ENCODE results near the gene NAALADL2. TPM values are rescaled to one million over a fixed set of nuclear protein-coding genes. Genes with fewer than 3 reads are reported as not detected.

Gene NAALADL2
- total RNA-seq, 1 experiment from 2014 or later: 2.7 TPM

- intact Hi-C loops (cut with micrococcal nuclease; ENCODE audit: unreplicated experiment): no loop called here
- DNase-seq (ENCODE audit: low read depth, low spot score) (no peak), ATAC-seq (no peak)
- Histone ChIP-seq H3K4me1 (ENCODE audit: control insufficient read depth, insufficient read depth, low read length) (peaks cover 3% of the 10 kb centered on the region; the same call in 1 of the 2 replicates), H3K9me3 (ENCODE audit: control insufficient read depth, insufficient read depth, low read depth, low read length) (no peaks in the 10 kb centered on the region), H3K4me3 (ENCODE audit: low read depth in 2 of 2, low read length in 2 of 2) (no peak overlapping the region), H3K36me3 (ENCODE audit: control insufficient read depth, insufficient read depth, low read length) (no peaks in the 10 kb centered on the region), H3K27me3 (ENCODE audit: control insufficient read depth, insufficient read depth, low read length) (no peaks in the 10 kb centered on the region), H3K27ac (ENCODE audit: low read length) (peak overlapping the region; percentile 80; the same call in 1 of the 2 replicates)
- POLR2A ChIA-PET: no interaction called here
- TF ChIP-seq POLR2AphosphoS5 (IDR thresholded peaks at IDR 0.05; ENCODE audit: low read depth, low read length): no peak
- CTCF ChIA-PET: no interaction called here
- in situ Hi-C loops (cut with HindIII; ENCODE audit: low pct_unique_long_range_greater_than_20kb, low sequenced_read_pairs): no loop called here
- BruUV-seq (replicated peaks): no TSS peak
These were observed 413.3 kb downstream of the NAALADL2 start for GRCh38 chr3:175272392-175272791.

- no TSS peak for BruUV-seq (replicated peaks)
- Histone ChIP-seq H3K27me3 (ENCODE audit: control insufficient read depth, insufficient read depth, low read length) (no peaks in the 10 kb centered on the region), H3K4me3 (ENCODE audit: low read depth in 2 of 2, low read length in 2 of 2) (no peak overlapping the region), H3K9me3 (ENCODE audit: control insufficient read depth, insufficient read depth, low read depth, low read length) (no peaks in the 10 kb centered on the region), H3K27ac (ENCODE audit: low read length) (no peak overlapping the region; the same call in 1 of the 2 replicates), H3K36me3 (ENCODE audit: control insufficient read depth, insufficient read depth, low read length) (no peaks in the 10 kb centered on the region), H3K4me1 (ENCODE audit: control insufficient read depth, insufficient read depth, low read length) (peaks cover 3% of the 10 kb centered on the region; the same call in 1 of the 2 replicates)
- DNase-seq (ENCODE audit: low read depth, low spot score): no peak
- ChIA-PET POLR2A (no interaction called here), CTCF (no interaction called here)
- TF ChIP-seq TCF7L2 (IDR thresholded peaks at IDR 0.05; ENCODE audit: low read depth, low read length) (no peak), CTCF (IDR thresholded peaks at IDR 0.05) (no peak), REST (IDR thresholded peaks at IDR 0.05; ENCODE audit: insufficient read depth in 1 of 2, low read depth in 2 of 2, low read length in 1 of 2) (no peak), SIN3A (IDR thresholded peaks at IDR 0.05; ENCODE audit: borderline replicate concordance, insufficient read depth, low read depth, low read length) (no peak), POLR2AphosphoS5 (IDR thresholded peaks at IDR 0.05; ENCODE audit: low read depth, low read length) (no peak)
- intact Hi-C loops (cut with micrococcal nuclease; ENCODE audit: unreplicated experiment): no loop called here
- ATAC-seq: no peak
- in situ Hi-C loops (cut with HindIII; ENCODE audit: low pct_unique_long_range_greater_than_20kb, low sequenced_read_pairs): no loop called here
These were observed 414.4 kb downstream of the NAALADL2 start for GRCh38 chr3:175273573-175273972.

- intact Hi-C loops (cut with micrococcal nuclease; ENCODE audit: unreplicated experiment): no loop called here
These were observed 414.9 kb downstream of the NAALADL2 start for GRCh38 chr3:175274056-175274455.

More at GRCh38 chr3:175274056-175274455, 414.9 kb downstream of the NAALADL2 start:
- DNase-seq (ENCODE audit: low read depth, low spot score) (no peak), ATAC-seq (no peak)
- Histone ChIP-seq H3K9me3 (ENCODE audit: control insufficient read depth, insufficient read depth, low read depth, low read length) (no peaks in the 10 kb centered on the region), H3K4me1 (ENCODE audit: control insufficient read depth, insufficient read depth, low read length) (peaks cover 3% of the 10 kb centered on the region; the same call in 1 of the 2 replicates), H3K27ac (ENCODE audit: low read length) (peak overlapping the region; percentile 48; the same call in 1 of the 2 replicates), H3K36me3 (ENCODE audit: control insufficient read depth, insufficient read depth, low read length) (no peaks in the 10 kb centered on the region), H3K4me3 (ENCODE audit: low read depth in 2 of 2, low read length in 2 of 2) (no peak overlapping the region), H3K27me3 (ENCODE audit: control insufficient read depth, insufficient read depth, low read length) (no peaks in the 10 kb centered on the region)
- TF ChIP-seq TCF7L2 (IDR thresholded peaks at IDR 0.05; ENCODE audit: low read depth, low read length) (no peak), SIN3A (IDR thresholded peaks at IDR 0.05; ENCODE audit: borderline replicate concordance, insufficient read depth, low read depth, low read length) (no peak), POLR2AphosphoS5 (IDR thresholded peaks at IDR 0.05; ENCODE audit: low read depth, low read length) (no peak), REST (IDR thresholded peaks at IDR 0.05; ENCODE audit: insufficient read depth in 1 of 2, low read depth in 2 of 2, low read length in 1 of 2) (no peak), CTCF (IDR thresholded peaks at IDR 0.05) (no peak)
- in situ Hi-C loops (cut with HindIII; ENCODE audit: low pct_unique_long_range_greater_than_20kb, low sequenced_read_pairs): no loop called here
- POLR2A ChIA-PET: no interaction called here
- BruUV-seq (replicated peaks): no TSS peak
- CTCF ChIA-PET: no interaction called here
